Measurements from ENCODE around the gene EPHX1. TPM values are rescaled to one million over a fixed set of nuclear protein-coding genes. Genes with fewer than 3 reads are reported as not detected.

Gene EPHX1
- total and polyA plus RNA-seq, 10 of the 15 experiments (the other 5 are each of a cell fraction or from before 2014, with no cell fraction given) = 0.33 to 2.9 (median 0.78) TPM; not detected in 2

- no peaks in the 10 kb centered on the region for H3K9me3 ChIP-seq (replicated peaks; ENCODE audit: control insufficient read depth, insufficient read depth, low read length)
- CTCF ChIA-PET = no interaction called here
- H3K36me3 ChIP-seq (ENCODE audit: control insufficient read depth in 2 of 2, insufficient read depth in 2 of 2, low read length in 1 of 2) = no peaks in the 10 kb centered on the region
- ATAC-seq = no peak
- no peak for DNase-seq (ENCODE audit: low read depth, low spot score)
- intact Hi-C loops (cut with micrococcal nuclease; ENCODE audit: unreplicated experiment) (no loop called here), in situ Hi-C loops (cut with MboI) (no loop called here)
- no peaks in the 10 kb centered on the region for H3K27me3 ChIP-seq (replicated peaks in 1 of 2; ENCODE audit: control insufficient read depth in 2 of 2, insufficient read depth in 2 of 2, low read length in 1 of 2)
- RAD21 ChIA-PET (ENCODE audit: unreplicated experiment) = no interaction called here
- TF ChIP-seq KDM1A (IDR thresholded peaks at IDR 0.05; ENCODE audit: borderline replicate concordance) (no peak), POLR2A (IDR thresholded peaks at IDR 0.05; ENCODE audit: low read depth, low read length) (no peak), SRF (IDR thresholded peaks at IDR 0.05; ENCODE audit: low read depth in 2 of 2, low read length in 2 of 2) (no peak), PRDM15 (CRISPR knock-in tag; IDR thresholded peaks at IDR 0.05) (no peak), CBX3 (IDR thresholded peaks at IDR 0.05; ENCODE audit: borderline replicate concordance, low read depth) (no peak), ELK1 (IDR thresholded peaks at IDR 0.05; ENCODE audit: low read depth, low read length) (no peak), RELA (IDR thresholded peaks at IDR 0.05; ENCODE audit: borderline replicate concordance, partially characterized antibody) (no peak), RBBP5 (conservative IDR thresholded peaks at IDR 0.05) (no peak), ZNF687 (IDR thresholded peaks at IDR 0.05) (no peak), GATAD2B (conservative IDR thresholded peaks at IDR 0.05; ENCODE audit: low read depth) (no peak), KLF5 (IDR thresholded peaks at IDR 0.05; ENCODE audit: partially characterized antibody) (no peak), RUNX3 (IDR thresholded peaks at IDR 0.05; ENCODE audit: low read length) (no peak), SMAD5 (IDR thresholded peaks at IDR 0.05; ENCODE audit: low read depth) (no peak), EED (IDR thresholded peaks at IDR 0.05; ENCODE audit: low read depth) (no peak), CHD2 (IDR thresholded peaks at IDR 0.05; ENCODE audit: borderline replicate concordance, low read depth, low read length) (no peak), ZNF24 (IDR thresholded peaks at IDR 0.05) (no peak)
- POLR2A ChIA-PET = interaction anchor here (0.6 to 0.8 kb wide), 3 partner anchors 242 to 1360 kb away, joined by 3 to 4 read pairs (median 3); no protein-coding TSS in a partner anchor
- no peak overlapping the region for H3K9ac ChIP-seq (ENCODE audit: control insufficient read depth, insufficient read depth, low read length)
- H2AFZ ChIP-seq (ENCODE audit: control insufficient read depth, low read depth, low read length) = no peak overlapping the region
- H3K4me1 ChIP-seq (ENCODE audit: control insufficient read depth, insufficient read depth, low read length) = no peaks in the 10 kb centered on the region
- no peak overlapping the region for H3K27ac ChIP-seq (ENCODE audit: control insufficient read depth, insufficient read depth)
- H3K79me2 ChIP-seq (ENCODE audit: control insufficient read depth, insufficient read depth, low read length) = no peaks in the 10 kb centered on the region
- SMC1A ChIA-PET (ENCODE audit: uncharacterized antibody, unreplicated experiment) = no interaction called here
- BruUV-seq (replicated peaks) = no TSS peak
- no peaks in the 10 kb centered on the region for H4K20me1 ChIP-seq (ENCODE audit: control insufficient read depth, insufficient read depth)
- H3K4me2 ChIP-seq (ENCODE audit: control insufficient read depth, insufficient read depth) = no peak overlapping the region
- WGBS (ENCODE audit: insufficient coverage, insufficient replicate concordance, low lambda C conversion rate, missing lambda C conversion rate) = 26% methylated on average over 12 of the region's 12 CpGs
- no peak for FAIRE-seq
- H3K4me3 ChIP-seq = no peak overlapping the region
Observed at GRCh38 chr1:225822655-225823403, 12.9 kb downstream of the EPHX1 start.
